GM18502 (cell line): ENCODE data around the gene ANKS1B.
A peak's percentile ranks its signal among the peaks of the same experiment; 100 is the strongest.
"Not testable (repeated sequence)": the region's sequence is repeated elsewhere in the genome, so short reads cannot be mapped to it uniquely, and the experiment has no call there.

ENCODE experiments used
- ATAC-seq: cut with Tn5 transposase; IDR thresholded peaks from one replicate; pipeline ENCODE4 v1.9.1; 2021; ENCODE audit warnings: mild to moderate bottlenecking; ENCODE audit not compliant: unreplicated experiment, poor library complexity

ANKS1B gene

DNA sequence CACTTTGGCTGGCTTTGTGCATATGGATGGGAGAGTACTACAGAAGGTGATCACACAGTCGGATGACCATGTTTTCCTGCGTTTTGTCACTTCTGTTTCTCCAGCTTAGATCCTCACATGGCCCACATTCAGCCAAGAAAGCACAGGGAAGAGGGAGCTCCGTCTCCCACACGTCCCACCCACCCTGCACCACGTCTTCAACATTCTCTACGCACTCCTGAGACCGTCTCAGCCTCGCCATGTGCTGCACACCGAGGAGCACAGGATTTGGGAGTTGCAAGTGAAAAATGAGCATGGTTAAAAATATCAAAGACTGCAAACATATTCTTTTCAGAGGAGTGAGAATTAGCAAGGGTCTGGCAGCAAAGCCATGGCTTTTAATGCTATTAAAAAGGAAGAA is 1217.5 kb downstream of the ANKS1B start:
- ATAC-seq = no peak

DNA sequence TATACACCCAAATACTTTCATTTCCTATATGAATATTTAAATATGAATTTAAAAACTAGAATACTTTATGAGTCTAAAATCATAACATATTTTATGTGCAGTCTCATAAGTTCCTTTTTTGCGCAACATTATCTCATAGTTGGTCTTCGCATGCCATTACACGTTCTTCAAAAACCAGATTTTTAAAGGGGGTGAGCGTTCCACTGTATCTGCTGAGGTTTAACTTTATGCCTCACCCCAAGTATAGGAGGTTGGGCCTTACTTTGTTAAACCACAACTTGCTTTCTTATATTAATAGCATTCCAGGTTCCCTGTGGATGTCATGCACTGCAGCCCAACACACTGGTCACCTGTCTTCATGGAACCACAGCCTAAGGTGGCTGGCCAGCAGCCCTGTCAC is 1221.1 kb downstream of the ANKS1B start:
- no peak for ATAC-seq

DNA sequence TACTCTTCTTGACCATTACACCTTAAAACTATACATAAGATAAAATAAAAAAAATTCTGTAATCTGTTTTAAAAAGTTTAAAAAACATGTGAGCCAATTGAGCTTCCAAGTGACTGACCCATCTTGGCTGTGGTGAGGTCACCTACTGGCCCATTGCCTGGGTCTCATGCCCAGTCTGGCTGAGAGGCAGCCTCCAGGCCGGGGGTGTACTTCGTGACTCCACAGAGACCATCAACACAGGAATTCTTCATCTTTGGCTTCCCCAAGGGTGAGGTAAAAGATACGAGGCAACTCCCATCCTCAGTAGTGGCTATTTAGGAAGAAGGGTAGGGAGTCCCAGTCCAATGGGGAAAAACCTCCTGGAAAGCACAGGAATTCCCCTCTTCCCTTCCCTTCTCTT is 1226.4 kb downstream of the ANKS1B start:
- no peak for ATAC-seq

DNA sequence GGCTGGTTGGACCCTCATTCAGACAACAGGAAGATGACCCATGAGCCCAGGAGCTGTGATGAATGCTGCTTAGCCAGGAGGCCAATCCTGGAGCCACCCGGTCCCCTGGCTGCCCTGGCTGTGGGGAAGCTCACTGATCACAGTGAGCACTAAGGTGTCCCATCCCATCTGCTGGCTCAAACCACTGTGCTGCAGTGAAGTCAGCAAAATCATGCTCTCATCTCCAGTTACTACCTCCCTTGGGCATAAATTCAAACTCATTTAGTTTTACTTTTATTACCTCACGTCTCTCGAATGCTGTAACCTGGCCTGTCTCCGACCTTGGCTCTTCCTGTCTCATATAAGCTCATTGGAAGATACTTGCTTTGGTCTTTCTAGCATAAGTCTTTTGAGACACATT is 1227.3 kb downstream of the ANKS1B start:
- ATAC-seq = no peak

DNA sequence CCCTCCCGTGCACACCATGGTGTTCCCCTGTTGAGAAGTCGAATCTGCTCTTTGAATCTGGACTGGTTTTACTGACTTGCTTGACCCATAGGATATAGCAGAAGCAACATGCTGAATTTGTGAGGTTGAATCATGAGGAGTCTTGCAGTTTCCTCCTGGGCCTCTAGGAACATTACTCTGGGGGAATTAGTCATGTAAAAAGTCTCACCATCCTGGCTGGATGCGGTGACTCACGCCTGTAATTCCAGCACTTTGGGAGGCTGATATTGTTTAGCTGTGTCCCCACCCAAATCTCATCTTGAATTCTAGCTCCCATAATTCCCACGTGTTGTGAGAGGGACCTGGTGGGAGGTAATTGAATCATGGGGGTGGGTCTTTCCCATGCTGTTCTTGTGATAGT is 1228.9 kb downstream of the ANKS1B start:
- ATAC-seq = not testable (repeated sequence)

DNA sequence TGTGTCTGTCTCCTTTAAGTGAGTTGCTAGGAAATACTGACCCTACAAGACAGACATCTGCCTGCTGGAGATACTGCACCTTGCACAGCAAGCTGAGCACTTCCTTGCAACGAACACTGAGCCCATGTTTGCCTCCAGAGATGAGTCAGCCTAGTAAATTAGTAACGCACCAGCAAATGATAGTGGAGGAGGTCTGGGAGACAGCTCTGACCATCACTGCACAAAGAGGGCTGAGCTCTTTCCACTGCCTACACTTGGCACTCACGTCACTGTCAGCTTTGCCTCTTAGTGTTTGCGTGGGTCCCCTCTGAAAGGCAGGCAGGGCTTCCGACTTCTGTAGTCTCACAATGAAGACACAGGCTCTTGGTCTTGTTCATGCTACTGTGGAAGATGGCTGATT is 1230.6 kb downstream of the ANKS1B start:
- ATAC-seq = peak; percentile 99

DNA sequence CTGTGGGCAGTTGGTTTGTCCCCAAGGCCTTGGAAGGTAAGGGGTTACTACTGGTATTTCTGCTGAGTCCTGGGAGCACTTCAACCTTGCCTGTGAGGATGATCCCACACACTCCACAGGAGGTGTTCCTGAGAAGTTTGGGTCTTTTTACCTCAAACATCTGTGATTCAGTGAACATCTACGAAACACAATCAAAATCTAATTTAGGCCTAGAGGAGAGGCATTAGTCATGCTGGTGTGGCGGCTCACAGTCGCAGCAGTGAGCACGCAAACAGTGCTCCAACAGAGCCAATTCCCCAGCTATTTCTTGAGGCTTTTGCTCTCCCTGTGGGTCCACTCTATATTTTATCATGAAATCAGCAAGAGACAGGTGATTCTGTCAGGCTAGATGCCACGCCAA is 1232.0 kb downstream of the ANKS1B start:
- no peak for ATAC-seq

DNA sequence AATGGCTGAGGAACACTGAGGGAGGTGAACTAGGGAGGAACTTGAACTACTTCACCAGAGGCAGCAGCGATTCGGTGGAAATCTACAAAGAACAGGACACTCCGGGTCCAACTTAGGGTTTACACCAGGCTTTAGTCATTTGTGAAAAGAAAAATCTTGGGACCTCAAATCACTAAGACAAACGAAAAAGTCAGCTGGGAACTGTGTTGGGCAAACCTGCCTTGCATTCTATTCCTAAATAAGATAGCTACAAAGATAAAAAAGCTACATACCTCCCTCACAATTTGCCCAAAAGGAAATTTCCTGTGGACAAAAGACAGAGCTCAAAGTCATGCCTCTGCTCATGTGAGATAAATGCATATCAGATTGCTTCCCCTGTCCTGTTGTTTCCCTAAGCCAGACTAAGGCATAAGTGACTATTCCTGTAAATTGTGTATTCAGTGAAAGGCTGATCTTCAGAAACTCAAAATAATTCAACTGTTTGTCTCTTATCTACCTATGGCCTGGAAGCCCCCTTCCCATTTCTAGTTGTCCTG is 1233.1 kb downstream of the ANKS1B start:
- ATAC-seq = no peak

DNA sequence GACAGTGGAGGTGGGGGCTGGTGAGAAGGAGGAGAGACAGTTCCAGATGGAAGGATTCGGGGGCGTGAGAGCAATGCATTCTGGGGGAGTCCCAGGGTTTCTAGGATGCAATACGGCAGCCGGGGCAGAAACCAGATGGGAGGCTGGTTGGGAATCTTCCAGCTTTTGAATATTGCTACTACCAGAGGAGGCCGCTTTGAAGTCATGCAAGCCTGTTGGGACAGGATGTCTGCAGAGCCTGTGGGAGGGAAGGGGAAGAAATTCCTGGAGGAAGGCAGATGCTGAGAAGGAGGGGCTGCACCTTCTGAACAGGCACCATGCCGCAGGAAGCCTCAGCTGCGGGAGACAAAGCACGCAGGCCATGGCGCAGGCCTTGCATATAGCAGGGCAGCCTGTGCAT is 1234.2 kb downstream of the ANKS1B start:
- no peak for ATAC-seq

DNA sequence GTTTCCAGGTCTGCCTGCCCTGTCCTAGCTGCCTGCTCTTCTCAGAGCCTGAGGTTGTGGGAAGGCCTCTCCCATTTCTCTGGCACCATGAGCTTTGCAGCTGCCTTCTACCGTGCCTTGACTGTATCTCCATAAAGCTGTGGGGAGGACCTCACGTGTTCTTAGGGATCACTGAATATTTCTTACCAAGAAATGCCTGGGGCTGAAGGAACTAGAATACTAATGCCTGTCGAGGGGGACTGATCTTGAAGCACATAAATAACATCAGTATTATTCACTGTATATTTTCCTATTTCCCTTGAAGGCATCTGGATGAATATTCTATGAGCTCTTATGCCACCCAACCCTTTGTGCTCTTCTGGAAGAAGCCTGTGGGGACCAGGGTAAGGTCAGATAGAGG is 1236.3 kb downstream of the ANKS1B start:
- no peak for ATAC-seq

DNA sequence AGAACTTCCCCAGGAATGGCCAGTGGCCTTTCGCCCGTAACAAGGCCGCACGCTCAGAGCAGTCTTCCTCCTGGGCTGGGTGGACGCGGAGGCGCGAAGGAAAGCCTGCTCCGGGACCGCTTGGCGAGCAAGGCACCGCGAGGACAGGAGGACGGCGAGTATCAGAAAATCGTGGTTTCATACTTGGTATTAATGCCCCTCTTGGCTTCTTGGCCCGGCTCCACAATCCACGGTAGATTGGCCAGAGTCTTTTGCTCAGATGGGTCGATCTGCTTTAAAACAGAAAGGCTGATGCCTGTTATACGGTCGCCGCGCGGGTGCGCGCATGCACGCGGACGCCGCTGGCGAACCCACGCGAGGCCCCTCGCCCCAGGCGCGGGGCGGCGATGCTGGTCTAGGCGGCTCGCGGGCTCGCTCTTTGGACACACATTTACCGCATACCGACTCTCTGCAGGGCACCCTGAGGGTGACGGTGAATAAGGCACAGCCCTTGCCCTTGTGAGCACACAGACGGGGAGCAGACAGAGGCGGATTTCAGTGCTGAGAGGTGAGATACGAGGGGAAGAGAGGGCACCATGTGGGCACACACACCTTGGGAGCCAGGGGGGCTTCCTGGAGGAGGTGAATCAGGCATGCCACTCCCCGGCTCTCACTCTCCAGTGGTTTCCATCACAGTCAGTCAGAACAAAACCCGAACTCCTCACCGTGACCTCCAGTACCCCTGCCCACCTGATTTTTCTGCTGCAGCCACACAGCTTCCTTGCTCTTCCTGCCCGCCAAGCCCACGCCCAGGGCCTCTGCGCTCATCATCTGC is 1239.0 kb downstream of the ANKS1B start:
- peak; percentile 60 for ATAC-seq

DNA sequence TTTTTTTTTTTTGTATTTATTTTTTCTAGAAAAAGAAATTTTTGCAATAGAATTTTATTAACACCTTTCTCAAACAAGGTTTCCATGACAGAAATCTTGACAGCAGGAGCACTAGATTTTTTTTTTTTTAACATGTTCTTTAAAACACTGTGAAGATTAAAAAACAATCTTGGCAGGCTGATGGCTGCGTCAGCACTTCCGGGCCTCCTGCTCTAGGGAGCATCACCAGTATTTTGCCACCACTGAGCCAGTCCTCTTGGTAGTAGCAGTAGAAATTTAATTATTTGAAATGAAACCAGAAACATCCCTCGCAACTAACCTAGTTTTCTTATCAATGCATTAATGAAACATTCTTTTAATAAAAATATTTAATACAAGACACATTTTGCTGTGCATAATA is 1240.1 kb downstream of the ANKS1B start:
- no peak for ATAC-seq

DNA sequence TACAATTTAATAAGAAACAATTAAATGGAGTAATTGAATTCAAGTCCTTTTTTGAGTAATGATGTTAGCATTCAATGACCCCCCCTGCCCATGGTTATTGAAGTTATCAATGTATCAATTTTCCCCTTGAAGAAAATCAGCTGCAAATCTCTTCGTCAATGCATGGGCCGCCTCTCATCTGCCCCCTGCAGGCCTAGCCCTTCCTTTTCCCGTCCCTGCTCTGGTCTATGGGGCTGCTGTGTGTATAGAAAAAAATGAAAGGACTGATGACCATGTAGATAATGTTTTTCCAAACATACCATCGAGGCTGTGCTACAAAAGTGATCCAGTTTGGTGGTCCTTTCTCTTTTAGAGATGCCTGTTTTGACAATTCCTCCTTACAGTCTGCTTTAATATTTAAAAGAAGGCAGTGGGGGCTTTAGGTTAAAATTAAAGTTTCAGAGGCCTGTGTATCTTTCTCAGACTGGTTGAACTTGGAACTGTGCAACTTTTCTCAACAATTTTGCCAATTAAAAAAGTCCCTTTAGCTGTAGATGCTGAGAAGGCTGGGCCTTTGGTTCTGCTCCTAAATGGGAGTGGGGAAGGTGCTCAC is 1241.3 kb downstream of the ANKS1B start:
- peak; percentile 69 for ATAC-seq

DNA sequence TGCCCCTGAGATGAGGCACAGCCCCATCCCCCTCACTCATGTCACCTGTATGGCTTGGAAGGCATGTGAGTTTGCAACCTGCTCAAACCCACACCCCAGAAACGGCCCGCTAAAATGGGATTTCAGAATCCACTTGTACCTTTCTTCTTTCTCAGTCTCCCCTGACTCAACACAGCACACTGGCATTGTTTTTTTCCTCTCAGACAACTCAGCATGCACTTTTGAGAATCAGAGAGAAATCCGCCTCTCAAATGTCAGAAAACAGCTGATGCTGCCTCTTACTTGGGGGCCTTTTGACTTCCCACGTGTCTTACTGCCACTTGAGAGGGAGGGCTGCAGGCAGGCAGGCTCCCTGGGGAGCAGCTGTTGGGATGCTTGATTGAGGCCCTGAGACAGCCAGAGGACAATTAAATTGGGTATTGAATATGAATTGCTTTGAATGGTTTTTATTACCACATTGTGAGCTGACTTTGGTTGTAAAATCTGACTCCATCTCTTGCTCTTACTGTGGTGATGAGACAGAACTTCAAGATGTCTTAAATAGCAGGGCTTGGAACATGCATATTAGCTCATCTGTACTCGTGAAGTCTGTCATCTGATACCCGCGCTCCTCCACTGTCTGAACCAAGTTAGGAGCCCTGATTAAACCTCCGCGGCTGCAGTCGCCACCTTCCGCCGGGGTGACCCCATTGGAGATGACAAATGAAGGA is 1243.0 kb downstream of the ANKS1B start:
- no peak for ATAC-seq

DNA sequence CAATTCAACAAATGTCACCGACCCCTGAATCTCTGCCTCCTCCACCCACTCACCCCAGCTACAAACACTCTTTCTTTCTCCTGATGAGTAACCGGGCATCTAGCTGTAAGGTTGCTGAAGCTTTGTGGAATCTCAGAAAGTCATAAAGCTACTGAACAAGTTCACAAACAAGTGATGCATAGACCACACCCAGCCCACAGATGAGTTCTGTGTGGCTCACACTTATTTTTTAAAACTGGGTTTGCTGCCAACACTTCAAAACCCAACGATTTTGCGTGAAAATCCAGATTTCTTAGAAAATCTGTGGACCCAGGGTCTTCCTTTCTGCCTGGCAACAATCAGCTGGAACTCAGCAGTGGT is 1243.6 kb downstream of the ANKS1B start:
- no peak for ATAC-seq

DNA sequence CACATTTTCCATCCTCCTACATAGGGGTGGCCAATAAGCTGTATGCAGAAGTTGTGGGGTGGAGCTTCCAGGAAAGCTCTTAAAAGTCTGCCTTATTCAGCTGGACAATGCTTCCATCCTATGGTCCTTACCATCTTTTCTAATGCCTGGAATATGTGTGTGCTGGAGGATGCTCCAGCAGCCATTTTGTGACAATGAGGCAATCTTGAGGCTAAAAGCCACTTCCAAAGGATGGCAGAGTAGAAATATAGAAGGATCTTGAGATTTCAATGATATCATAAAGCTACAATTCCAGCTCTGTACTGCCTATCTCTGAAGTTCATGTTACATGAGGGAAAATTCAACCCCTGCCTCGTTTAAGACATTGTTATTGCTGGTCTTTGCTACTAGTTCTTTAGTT is 1244.0 kb downstream of the ANKS1B start:
- ATAC-seq = no peak

DNA sequence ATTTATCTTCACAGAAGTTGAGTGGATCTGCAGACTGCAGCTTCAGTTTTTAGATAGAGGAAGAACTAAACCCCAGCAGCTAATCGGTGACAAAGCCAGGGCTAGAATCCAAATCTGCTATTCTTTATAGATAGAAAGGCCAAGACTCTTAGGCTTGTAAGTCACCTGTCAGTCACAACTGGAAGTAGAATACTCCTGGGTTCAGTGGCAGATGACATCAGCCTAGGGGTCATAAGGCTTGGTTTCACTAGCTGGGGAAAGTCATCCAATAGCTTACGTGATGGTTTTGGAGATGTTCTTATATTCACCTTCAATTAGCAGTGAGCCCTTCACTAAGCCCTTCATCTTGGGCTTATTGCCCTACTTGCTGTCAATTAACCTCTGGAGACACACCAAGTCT is 1246.2 kb downstream of the ANKS1B start:
- ATAC-seq = no peak

DNA sequence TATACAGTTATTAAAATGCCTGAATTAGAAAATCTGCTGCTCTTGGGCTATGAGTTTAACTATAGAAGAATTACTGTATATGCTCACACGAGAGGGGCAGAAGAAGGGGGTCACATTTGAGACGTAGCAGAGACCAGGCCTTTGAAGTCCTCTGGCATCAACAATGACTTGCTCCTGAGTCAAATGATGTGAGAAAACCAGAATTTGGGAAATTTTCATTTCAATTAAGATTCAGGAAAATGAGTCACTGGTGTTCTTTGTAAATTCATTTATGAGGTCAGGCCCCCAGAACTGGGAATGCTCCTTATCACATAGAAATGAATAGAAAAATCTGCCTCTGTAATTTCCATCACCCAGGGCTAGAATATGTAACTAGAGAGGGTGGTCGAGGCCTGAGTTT is 1246.7 kb downstream of the ANKS1B start:
- no peak for ATAC-seq

DNA sequence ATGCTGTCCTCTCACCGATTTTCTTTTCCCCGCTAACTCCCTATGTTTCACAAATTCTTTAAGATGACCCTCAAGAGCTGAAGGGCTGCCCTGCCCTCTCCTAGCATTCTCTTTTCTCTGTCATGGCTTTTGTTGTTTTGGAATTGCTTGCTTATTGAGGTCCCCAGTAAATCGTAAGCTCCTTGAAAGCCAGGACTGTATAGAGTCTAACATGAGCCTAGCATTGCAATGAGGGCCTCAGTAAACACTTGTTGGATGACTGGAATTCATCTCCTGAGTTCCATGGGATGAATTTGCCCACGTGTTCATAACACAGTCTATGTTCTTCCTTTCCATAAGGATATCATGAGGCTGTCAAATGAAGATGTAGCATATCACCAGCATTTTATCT is 1247.4 kb downstream of the ANKS1B start:
- no peak for ATAC-seq

DNA sequence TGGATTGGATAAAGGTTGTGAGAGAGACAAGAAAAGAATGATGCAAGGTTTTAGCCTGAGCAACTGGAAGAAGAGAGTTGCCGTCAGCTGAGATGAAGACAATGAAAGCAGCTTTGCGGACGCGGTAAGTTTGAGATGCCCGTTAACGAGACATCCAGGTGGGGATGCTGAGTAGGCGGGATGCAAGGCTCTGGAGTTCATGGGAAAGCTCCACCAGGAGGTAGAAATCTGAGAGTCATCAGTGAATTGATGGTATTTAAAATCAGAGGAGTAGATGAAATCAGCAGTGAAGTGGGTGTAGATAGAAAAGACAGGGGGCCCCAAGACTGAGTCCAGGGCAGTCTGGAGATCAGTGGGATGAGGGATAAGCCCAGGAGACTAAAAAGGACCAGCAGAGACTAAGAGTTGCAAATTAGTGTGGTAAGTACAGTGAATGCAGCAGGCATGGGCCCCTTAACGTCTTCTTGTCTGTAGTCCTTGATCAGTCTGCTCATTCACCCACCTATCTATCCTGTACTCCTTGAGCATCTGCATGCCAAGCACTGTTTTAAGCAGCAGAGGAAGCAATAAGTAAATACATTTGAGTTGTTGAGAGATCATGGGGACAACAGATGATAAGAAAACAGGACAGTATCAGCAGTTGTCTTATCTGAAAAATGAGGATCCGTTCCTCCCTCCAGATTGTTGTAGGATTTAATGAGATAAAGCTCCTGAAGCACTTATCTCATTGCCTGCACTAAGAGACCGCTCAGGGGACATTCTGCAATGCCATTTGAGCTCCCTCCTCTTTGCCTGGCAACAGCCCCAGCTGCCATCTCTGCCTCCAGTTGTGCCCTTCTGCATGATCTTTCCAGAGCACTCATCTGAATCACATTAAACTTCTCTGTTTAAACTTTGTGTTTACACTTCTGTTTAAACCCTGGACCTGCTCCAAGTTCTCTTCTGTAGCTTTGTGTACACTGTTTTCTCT is 1248.1 kb downstream of the ANKS1B start:
- ATAC-seq = no peak
